Colonic mucosa (tissue), 4 donors: ENCODE results near the gene SMNDC1. TPM values are rescaled to one million over a fixed set of nuclear protein-coding genes. Genes with fewer than 3 reads are reported as not detected.

Experiments
- DNase-seq: peaks from one replicate; pipeline ENCODE4 v3.0.0-alpha.2; 2020
- H3K27ac ChIP-seq: fragments of 200-600 bp; one replicate; pipeline ENCODE4 v1.8.0; 2021
- H3K27me3 ChIP-seq: fragments of 200-600 bp; one replicate; pipeline ENCODE4 v1.8.0; 2021
- H3K36me3 ChIP-seq: fragments of 200-600 bp; one replicate; pipeline ENCODE4 v1.8.0; 2021
- H3K4me1 ChIP-seq: fragments of 200-600 bp; one replicate; pipeline ENCODE4 v1.8.0; 2021; ENCODE audit warnings: mild to moderate bottlenecking
- H3K4me3 ChIP-seq: fragments of 200-600 bp; one replicate; pipeline ENCODE4 v1.8.0; 2021
- H3K9ac ChIP-seq, 2 donors: one replicate each; pipeline ENCODE4 v1.7.0; 2013; ENCODE audit warnings: control low read depth in 2 of 2, low read depth in 2 of 2, low read length in 2 of 2
- H3K9me3 ChIP-seq: fragments of 200-600 bp; one replicate; pipeline ENCODE4 v1.8.0; 2021
- intact Hi-C: fragments of 100-400 bp; cut with DNase I; formaldehyde crosslinking; loops from one replicate; pipeline ENCODE4 v1.14.1; 2022
- total RNA-seq, 2 donors: library from RNA; stranded (reverse); fragmentation: NEBNext Ultra II Directional in 1 of 2; extraction: Animal tissue kit (Norgen Biotek cat#: 25700) in 1 of 2; gene quantifications; one replicate each; pipeline ENCODE4 v1.2.1, GENCODE V29; 2021
- TF ChIP-seq, protein P1 (sequence below): fragments of 200-600 bp; IDR thresholded peaks from one replicate; pipeline ENCODE4 v1.8.0; 2022; ENCODE audit warnings: antibody characterized with exemption, mild to moderate bottlenecking
- donor health status: healthy.
- donor health status: DM: no; HTN: no; CAD: no.
- donor health status: DM: no; HTN: no; CAD: no.

Gene SMNDC1
- total RNA-seq, 2 donors from 2014 or later = 24.8 to 32.1 TPM

DNA sequence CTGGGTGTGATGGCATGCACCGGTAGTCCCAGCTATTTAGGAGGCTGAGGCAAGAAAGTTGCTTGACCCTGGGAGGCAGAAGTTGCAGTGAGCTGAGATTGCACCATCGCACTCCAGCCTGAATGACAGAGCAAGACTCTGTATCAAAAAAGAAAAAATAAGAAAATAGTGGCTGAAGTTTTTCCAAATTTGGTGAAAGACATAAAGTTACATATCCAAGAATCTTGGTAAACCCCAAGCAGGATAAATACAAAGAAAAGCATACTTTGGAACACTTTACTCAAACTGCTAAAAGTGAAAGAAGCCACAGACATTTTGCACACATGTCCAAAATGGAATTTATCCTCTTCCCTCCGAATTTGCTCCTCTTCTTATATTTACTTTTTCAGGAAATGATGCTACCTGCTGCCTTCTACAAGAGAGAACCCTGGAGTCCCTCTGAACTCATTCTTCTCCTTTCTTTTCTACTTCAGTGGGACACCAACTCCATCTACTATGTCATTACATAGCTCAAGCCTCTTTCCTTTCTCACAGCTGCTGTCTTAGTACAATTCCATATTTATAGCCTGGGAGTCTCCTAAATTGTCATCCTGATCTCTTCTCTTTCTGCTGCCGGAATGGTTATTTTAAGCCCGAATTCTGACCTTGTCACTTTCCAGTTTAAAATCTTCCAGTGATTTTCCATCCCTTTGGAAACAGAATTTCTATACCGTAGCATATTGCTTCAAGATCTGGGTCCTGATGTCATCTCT is 17.3 kb upstream of the SMNDC1 start:
- DNase-seq = no peak
- Histone ChIP-seq H3K27me3 (no peaks in the 10 kb centered on the region), H3K4me3 (no peak overlapping the region), H3K36me3 (no peaks in the 10 kb centered on the region), H3K9me3 (no peaks in the 10 kb centered on the region), H3K27ac (no peak overlapping the region), H3K4me1 (no peaks in the 10 kb centered on the region), H3K9ac (no peak overlapping the region)
- intact Hi-C loops = no loop called here
- TF ChIP-seq, protein P1, sequence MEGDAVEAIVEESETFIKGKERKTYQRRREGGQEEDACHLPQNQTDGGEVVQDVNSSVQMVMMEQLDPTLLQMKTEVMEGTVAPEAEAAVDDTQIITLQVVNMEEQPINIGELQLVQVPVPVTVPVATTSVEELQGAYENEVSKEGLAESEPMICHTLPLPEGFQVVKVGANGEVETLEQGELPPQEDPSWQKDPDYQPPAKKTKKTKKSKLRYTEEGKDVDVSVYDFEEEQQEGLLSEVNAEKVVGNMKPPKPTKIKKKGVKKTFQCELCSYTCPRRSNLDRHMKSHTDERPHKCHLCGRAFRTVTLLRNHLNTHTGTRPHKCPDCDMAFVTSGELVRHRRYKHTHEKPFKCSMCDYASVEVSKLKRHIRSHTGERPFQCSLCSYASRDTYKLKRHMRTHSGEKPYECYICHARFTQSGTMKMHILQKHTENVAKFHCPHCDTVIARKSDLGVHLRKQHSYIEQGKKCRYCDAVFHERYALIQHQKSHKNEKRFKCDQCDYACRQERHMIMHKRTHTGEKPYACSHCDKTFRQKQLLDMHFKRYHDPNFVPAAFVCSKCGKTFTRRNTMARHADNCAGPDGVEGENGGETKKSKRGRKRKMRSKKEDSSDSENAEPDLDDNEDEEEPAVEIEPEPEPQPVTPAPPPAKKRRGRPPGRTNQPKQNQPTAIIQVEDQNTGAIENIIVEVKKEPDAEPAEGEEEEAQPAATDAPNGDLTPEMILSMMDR = no peak

DNA sequence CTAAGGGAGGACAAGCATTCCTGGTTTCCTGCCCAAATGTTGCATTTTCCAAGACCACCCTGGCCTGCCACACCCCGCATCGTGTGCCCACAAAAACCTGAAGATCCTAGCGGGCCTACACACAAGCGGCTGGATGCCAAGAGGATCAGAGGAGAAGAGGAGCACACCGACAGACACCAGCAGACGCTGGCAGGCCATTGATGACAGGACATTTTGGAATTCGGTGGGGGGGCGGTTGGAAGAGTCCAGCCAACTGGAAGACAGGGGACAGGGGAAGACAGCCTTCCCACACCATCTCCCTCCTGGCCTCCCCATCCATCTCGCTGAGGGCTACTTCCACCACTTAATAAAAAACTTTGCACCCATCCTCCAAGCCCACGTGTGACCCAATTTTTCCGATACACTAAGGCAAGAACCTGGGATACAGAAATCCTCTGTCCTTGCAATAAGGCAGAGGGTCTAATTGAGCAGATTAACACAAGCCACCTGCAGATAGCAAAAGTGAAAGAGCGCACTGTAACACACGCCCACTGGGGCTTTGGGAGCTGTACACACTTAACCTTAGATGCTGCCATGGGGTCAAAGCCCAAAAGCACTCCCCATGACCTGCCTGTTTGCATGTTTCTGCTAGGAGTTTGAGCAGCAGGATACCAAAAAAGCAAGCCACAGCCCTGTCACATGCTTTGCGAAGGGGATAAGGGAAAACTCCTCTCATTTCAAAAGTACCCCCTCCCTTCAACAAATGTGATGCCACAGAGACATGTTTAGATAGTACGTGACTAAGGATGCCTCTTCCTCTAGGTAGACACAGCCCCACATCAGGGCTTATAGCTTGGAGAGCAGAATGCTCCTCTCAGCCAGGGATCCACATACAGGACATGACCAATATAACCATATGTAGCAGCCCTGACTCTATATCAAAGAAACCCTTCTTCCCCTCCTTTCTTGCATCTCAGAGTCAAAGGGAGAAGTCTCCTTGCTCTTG is 13.4 kb upstream of the SMNDC1 start:
- H3K4me3 ChIP-seq = no peak overlapping the region
- H3K4me1 ChIP-seq = no peaks in the 10 kb centered on the region
- DNase-seq = no peak
- TF ChIP-seq, protein P1 = no peak
- no peaks in the 10 kb centered on the region for H3K9me3 ChIP-seq
- intact Hi-C loops = no loop called here
- H3K27ac ChIP-seq = no peak overlapping the region
- no peaks in the 10 kb centered on the region for H3K36me3 ChIP-seq
- H3K27me3 ChIP-seq = no peaks in the 10 kb centered on the region
- no peak overlapping the region for H3K9ac ChIP-seq

DNA sequence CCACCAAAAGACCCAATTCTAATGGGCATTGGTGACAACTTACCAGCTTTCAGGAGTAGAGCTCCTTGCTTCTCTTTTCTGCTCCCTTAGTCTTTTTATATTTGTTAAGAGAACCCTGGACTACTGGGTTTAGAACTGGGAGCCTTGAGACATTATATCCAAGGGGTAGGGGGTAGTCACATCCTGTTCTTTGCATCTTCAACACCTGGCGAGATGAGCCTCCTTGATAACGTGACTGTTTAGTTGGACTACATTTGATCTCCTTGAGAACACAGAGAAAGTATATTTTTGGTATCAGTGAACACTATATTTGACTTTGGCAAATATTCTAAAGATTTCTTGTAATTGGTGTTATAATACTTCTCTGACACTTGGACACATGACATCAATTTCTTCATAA is 9.0 kb upstream of the SMNDC1 start:
- no peaks in the 10 kb centered on the region for H3K9me3 ChIP-seq
- no peak overlapping the region for H3K27ac ChIP-seq
- no peaks in the 10 kb centered on the region for H3K4me1 ChIP-seq
- H3K4me3 ChIP-seq = no peak overlapping the region
- no peak for DNase-seq
- TF ChIP-seq, protein P1 = no peak
- intact Hi-C loops = loop anchor here (5.0 kb wide), 1 partner anchor 284 kb away; no protein-coding TSS in a partner anchor
- no peak overlapping the region for H3K9ac ChIP-seq
- no peaks in the 10 kb centered on the region for H3K36me3 ChIP-seq
- no peaks in the 10 kb centered on the region for H3K27me3 ChIP-seq

DNA sequence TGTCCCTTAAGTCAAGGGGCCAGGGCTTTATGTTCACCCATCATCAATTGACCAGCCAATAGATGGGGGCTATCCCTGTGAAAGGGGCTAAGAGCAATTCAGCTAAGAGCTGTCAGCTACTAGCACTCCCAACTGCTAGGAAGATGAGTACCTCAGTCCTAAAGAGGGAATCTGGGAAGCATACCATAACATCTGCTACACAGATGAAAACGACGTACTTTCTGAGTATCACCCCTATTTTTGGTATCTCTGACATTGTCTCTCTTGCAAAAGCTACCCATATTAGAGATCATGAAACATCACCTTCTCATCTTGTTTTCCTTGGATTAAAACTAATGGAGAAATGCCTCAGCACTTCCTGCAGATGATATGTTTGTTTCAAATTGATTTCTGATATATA is 7.5 kb upstream of the SMNDC1 start:
- no peak overlapping the region for H3K9ac ChIP-seq
- no peaks in the 10 kb centered on the region for H3K27me3 ChIP-seq
- H3K9me3 ChIP-seq = no peaks in the 10 kb centered on the region
- H3K4me3 ChIP-seq = no peak overlapping the region
- H3K4me1 ChIP-seq = no peaks in the 10 kb centered on the region
- H3K27ac ChIP-seq = no peak overlapping the region
- intact Hi-C loops = loop anchor here (5.0 kb wide), 1 partner anchor 285 kb away; no protein-coding TSS in a partner anchor
- H3K36me3 ChIP-seq = no peaks in the 10 kb centered on the region
- DNase-seq = no peak
- TF ChIP-seq, protein P1 = no peak

GRCh38 chr10:110311357-110311949 is 6.7 kb upstream of the SMNDC1 start:
- Histone ChIP-seq H3K27me3 (no peaks in the 10 kb centered on the region), H3K4me1 (no peaks in the 10 kb centered on the region), H3K27ac (no peak overlapping the region), H3K9ac (no peak overlapping the region), H3K9me3 (no peaks in the 10 kb centered on the region), H3K36me3 (no peaks in the 10 kb centered on the region), H3K4me3 (no peak overlapping the region)
- TF ChIP-seq, protein P1 = peak; percentile 65
- DNase-seq = peak; percentile 47
- intact Hi-C loops = loop anchor here (2.0 to 5.0 kb wide), 2 partner anchors 235 to 286 kb away; no protein-coding TSS in a partner anchor
